AML-193 (cell line): ENCODE measurements around the gene MOXD1.
A peak's percentile ranks its signal among the peaks of the same experiment; 100 is the strongest.

ENCODE experiments used
- DNase-seq, 2 experiments: peaks; one replicate each; lab custom pipeline; 2025; lab: John Stamatoyannopoulos, UW

MOXD1 gene

GRCh38 chr6:132400883-132401617 is at the start of gene MOXD1:
Gene MOXD1 (minus strand): TSS chr6:132401475. CDS start chr6:132401426, 49 bp downstream.
- DNase-seq: no peak

DNA sequence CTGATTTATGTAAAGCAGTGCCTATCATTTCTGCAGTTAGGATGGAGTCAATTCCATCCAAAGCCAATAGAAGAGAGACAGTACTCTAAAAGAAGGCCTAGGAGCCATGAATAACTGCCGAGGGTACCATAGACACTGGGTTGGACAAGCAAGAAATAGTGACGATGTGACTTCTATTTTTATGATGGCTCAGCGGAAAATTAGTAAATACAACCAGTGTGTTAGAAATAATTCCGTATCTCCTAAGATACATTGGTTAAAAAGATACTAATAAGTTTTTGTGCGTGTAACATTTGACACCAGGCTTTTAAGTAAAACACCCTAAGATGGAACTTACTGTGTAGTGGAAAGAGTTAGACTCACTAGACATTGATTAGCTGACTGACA is 45.6 kb upstream of the MOXD1 start:
- DNase-seq: no peak

- no peak for DNase-seq
These were observed 45.0 kb upstream of the MOXD1 start for GRCh38 chr6:132446141-132446854.

DNA sequence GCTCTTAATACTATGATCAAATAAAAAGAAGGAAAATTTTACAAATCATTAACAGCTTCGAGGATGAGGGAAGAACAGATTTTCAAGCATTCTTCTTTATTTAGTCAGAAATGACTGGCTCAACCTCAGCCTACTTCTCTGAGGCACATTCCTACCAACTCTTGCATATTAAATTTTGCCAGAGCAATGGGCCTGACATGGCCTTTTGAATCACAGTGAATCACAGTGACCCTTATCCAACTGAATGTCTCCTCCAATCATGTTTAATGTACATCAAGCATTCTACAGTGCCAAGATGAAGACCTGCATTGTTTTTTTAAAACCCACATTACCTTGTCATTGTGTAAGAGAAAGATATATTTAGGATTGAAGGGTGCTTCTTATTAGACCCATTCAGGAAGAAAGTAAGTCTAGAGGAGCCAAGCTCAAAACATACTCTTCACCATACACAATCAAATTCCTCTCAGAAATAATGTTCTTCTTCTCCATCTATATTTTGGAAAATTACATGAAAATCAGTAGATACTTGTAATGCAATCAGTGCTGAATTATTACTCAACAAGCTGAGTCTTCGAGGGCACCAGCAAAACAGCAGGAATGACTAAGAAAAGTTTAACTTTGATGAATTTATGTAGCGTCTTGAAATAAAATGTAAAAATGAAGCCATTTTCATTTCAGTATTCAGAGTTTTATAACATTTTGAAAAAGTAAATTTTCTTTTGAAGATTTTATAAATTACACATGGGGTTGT is 44.1 kb upstream of the MOXD1 start:
- no peak for DNase-seq

GRCh38 chr6:132443206-132443605 is 41.9 kb upstream of the MOXD1 start:
- DNase-seq: no peak

DNA sequence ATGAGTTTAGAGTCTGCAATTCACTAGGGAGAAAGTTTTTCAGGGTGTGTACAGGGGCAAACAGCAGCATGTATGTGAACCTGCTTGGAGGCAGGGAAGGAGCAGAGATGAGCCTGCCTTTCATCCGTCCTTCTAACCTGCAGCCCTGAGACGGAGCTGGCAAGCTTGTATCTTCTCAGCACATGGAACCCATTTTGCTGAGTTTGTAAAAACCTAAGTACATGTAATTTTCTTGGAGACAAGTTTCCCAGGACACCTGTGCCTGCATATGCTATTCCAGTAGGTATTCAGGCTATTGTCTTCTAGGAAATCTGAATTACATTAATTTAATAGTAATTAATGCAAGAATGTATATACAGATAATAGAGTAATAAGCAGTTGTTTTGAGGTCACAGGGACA is 28.8 kb upstream of the MOXD1 start:
- DNase-seq: no peak

DNA sequence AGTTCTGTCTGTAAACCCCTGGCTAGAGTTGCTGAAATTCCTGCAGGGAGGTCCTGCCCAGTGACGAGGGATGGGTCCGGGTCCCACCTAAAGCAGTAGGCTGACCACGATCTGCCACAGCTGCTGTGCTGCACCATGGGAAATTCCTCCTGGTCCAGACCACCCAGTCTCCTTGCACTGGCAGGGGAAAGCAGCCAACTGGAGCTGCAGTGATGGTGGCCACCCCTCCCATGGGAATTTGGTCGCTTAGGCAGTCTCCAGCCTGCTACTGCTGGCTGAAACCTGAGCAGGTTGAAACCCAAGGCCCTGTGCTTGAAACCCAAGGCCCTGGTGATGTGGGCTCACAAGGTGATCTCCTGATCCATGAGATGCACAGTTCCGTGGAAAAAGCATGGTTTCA is 23.9 kb upstream of the MOXD1 start:
- no peak for DNase-seq

DNA sequence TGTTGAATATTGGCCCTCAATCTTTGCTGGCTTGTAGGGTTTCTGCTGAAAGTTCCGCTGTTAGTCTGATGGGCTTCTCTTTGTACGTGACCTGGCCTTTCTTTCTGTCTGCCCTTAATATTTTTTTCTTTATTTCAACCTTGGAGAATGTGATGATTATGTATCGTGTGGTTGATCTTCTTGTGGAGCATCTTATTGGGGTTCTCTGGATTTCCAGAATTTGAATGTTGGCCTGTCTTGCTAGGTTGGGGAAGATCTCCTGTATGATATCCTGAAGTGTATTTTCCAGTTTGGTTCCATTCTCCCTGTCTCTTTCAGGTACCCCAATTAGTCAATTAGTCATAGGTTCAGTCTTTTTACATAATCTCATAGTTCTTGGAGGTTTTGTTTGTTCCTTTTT is 22.6 kb upstream of the MOXD1 start:
- no peak for DNase-seq

GRCh38 chr6:132418235-132418965 is 17.1 kb upstream of the MOXD1 start:
- no peak for DNase-seq

DNA sequence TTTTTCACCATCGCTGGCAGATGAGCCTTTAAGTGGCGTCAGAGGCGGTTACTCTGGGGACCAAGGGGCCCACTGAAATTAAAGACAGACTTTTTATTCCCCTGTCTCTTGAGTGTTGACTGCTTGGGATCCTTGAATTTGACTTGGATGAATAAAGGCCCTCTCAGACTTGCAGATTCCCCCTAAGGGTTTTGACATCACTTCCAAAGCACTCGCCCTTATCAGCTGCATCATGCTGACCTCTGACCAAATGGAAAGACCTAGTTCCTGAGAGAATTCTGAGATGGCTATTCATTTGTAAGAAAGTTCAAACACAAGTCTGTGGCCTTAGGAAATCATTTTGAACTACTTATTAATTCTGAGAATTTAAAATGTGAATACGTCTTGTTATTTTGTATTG is 13.5 kb upstream of the MOXD1 start:
- no peak for DNase-seq

DNA sequence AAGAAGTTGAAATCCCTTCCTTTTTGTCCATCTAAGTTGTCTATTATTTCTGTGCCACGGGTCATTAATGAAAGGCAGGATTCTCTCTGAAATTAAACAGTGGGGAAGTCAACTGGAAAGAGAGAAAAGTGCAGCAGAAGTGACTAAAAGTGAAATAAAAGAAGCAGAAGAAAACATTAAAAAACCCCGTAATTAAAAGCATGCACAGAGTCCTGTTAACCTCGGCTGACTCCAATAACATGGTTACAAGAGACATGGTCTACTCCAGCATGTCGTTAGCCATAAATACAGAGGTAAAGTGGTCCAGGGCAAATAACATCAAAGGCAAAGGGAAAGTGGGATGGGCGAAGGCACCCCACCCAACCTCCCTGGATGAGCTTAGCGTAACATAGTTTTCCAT is 13.0 kb upstream of the MOXD1 start:
- no peak for DNase-seq

- no peak for DNase-seq
These were observed 12.2 kb upstream of the MOXD1 start for GRCh38 chr6:132413499-132413802.

GRCh38 chr6:132412656-132413498 is 11.6 kb upstream of the MOXD1 start:
- no peak for DNase-seq

DNA sequence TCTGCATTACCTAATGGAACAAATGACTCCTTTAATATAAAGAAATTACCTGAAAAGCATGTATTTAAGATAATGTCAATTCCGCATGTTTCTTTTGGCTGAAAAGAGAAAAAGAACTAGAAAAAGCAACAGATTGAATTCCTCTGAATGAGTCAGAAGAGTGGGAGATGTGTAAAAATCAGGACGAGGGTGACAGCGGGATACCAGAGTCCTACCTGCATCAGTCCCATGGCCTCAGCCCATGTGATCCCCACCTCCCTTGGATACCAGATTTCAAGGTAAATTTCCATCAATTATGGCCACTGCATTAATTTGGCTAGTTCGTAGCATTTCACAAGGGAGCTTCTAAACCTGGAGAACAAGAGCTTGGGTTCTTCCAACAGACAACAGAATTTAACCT is 10.0 kb upstream of the MOXD1 start:
- DNase-seq: no peak

DNA sequence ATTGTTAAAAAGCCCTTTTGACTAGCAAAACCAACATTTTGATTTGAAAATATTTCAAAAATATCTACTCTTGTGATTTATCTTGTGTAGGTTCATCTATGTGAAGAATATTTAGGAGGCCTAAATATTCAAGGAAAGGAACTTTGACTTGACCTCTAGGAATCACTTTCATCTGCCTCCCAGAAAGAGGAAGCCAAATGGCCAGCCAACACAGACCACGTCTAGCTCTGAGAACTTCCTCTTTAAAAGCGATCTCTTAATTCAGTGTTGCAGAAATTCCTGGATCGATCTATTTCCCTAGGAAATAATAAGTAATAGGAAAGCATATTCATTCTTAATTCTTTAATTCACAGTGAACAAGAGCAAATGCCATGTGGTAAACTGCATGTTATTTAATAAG is 9.6 kb upstream of the MOXD1 start:
- DNase-seq: peak; percentile 10 to 19

DNA sequence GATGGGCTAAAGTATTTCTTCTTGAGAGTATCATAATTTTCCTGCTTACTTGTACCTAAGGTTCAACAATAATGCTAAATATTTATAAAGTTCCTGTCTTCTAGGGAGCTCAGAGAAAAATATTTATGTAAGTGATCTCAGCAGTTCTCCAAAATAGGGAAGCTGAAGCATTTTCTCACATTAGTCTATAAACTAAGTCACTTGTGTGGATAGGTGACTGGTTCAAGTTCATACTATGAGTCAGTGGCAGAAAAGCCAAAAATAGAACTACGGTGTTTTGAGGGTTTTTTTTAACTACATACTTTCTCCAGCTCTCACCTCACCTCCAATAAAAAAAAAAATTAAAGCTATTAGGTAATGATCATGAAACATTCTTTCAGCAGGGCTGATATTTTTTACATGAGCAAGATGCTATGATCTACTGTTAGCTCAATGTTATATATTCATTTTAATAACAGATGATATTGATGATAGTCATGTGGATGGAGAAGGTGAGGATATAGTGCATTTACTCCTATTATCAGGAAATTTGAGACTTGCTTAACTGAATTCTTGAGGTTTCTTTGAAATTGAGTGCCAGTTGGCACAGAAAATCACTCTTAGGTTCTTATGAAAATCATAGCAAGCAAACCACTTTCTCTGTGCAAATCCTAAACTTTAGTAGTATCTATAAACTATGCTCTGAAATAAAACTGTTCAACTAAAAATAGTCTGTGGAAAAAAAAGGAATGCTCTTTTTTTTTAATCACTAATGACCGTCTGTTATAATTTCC is 4.1 kb upstream of the MOXD1 start:
- DNase-seq: no peak

DNA sequence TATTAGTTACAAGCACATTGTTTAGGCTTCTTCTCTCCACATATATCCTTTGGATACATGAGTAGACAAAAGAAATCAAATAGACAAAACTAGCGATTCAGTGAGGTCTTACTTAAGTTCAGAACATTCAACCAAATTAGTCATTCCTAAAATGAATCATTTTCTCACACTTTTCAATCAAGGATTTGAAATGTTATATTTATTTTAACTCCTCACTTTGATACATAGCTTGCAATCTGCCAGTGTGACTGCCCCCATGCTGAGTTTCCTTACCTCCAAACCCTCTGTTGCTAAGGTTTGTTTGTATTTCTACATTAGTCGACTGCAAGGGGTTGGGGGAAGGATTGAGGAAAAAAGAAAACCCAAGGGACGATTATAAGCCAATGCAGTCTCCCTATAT is 3.5 kb upstream of the MOXD1 start:
- no peak for DNase-seq

DNA sequence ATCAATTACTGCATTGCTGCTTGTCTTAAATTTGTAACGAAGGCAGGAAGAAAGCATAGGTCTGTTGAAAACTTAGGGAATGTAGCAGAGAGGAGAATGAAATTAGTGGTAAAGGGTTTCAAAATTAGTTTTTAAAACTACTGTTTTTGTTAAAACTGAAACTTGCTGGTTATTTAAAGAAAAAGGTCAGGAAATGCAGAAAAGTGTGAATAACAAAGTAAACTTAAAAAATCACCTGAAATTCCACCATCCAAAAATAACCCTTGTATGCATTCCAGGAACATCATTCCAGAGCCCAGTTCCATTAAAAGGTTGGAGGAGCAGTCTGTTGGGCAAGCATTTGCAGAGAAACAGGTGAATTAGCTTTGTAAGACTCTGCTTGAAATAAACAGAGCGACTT is 3.1 kb upstream of the MOXD1 start:
- DNase-seq: no peak

DNA sequence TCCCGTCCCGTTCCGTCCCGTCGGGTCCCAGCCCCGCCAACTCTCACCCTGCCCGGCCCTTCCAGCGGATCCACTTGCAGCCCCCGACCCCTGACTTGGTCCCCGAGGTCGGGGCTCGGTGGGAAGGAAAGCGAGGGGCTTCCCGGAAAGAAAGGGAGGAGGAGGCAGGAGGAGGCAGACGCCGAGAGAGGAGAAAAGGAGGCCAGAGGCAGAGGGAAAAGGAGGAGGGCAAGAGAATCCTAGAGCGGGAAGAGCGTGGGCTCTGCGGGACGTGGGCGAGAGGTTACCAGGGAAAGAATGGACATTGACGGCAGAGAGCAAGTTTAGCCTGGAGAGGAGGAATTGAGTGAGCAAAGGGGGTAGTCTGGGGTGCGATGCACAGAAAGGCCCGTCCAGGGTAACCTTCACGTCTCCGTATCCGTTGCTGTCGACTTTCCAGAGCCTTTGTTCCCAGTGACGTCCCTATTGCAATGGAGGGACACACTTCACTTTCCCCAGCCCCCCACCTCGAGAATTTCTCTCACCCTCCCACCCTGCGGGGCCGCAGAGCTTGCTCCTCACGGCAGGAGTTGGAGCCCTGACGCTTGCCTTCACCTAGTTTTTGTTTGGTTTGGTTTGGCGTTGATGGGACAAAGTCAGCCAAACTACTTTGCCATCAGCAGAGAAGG is 477 bp upstream of the MOXD1 start:
- DNase-seq: no peak

DNA sequence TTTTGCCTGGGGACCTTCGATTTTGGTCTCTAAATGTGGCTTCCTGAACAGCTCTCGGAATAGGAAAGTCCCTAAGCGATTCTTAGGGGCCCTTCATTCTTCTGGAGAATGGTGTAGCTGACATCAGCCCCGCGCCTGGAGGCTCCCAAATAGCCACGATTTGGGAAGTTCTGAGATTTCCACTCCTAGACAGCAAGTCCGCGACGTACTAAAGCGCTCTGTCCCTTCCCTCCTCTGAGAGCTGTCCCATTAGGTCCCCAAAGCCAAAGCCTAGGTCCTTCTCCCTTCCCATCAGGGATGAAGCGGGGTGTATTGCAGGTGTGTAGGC is 756 bp downstream of the MOXD1 start:
- no peak for DNase-seq
